Urinary bladder (tissue), 4 donors: ENCODE results near the gene DPYSL5. TPM values are rescaled to one million over a fixed set of nuclear protein-coding genes. Genes with fewer than 3 reads are reported as not detected.

Source experiments
- DNase-seq: peaks from one replicate; pipeline ENCODE4 v3.0.0-alpha.2; 2015; ENCODE audit errors: extremely low spot score
- H3K27ac ChIP-seq: one replicate; pipeline ENCODE4 v1.5.1; 2013; ENCODE audit warnings: low read depth, mild to moderate bottlenecking, moderate library complexity
- H3K36me3 ChIP-seq: one replicate; pipeline ENCODE4 v1.6.1; 2013; ENCODE audit warnings: mild to moderate bottlenecking, moderate library complexity; ENCODE audit not compliant: insufficient read depth
- H3K4me1 ChIP-seq: one replicate; pipeline ENCODE4 v1.6.1; 2013; ENCODE audit warnings: mild to moderate bottlenecking, moderate library complexity; ENCODE audit not compliant: insufficient read depth
- H3K4me3 ChIP-seq: one replicate; pipeline ENCODE4 v1.5.1; 2013; ENCODE audit warnings: low read depth, low read length
- WGBS: extraction: QIAGEN DNeasy Blood & Tissue Kit; methylation state at CpG from one replicate; pipeline ENCODE4 v1.1.7; 2013; 5-methylcytosine and 5-hydroxymethylcytosine counted together
- polyA plus RNA-seq: library from polyadenylated mRNA; stranded (reverse); fragments of 200-250 nt; gene quantifications from one replicate; pipeline ENCODE4 v1.2.3, GENCODE V29; 2013
- total RNA-seq: library from RNA; depleted of rRNA; stranded (reverse); fragments of >200 nt; gene quantifications from one replicate; pipeline ENCODE4 v1.2.3, GENCODE V29; 2014
- donor health status: healthy with polysubstance abuse.
- donor health status: healthy.

Gene DPYSL5
- total and polyA plus RNA-seq, 2 donors, result 0.43 to 1.2 TPM

GRCh38 chr2:26818972-26819371, 29.0 kb upstream of the DPYSL5 start:
- no peak for DNase-seq
- no peak overlapping the region for H3K4me3 ChIP-seq
- no peaks in the 10 kb centered on the region for H3K4me1 ChIP-seq
- 76% methylated on average over 6 of the region's 6 CpGs for WGBS
- H3K36me3 ChIP-seq, result no peaks in the 10 kb centered on the region
- H3K27ac ChIP-seq, result no peak overlapping the region

DNA sequence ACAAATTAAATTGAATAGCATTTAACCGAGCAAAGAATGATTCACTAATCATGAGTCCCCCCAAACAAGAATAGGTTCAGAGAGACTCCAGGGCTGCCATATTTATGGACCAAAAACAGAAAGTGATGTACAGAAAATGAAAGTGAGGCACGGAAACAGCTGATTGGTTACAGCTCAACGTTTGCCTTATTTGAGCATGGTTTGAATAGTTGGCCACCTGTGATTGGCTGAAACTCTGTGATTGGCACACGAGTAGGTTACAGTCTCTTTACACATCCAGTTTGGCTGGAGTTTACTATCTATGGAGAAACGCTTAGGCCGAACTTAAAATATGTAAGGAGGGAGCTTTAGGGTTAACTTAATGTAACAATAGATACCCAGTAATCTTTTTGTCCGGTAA, 27.0 kb upstream of the DPYSL5 start:
- no peak overlapping the region for H3K27ac ChIP-seq
- H3K36me3 ChIP-seq, result no peaks in the 10 kb centered on the region
- no peak for DNase-seq
- H3K4me1 ChIP-seq, result no peaks in the 10 kb centered on the region
- WGBS, result 83% methylated on average over 7 of the region's 7 CpGs
- no peak overlapping the region for H3K4me3 ChIP-seq

- WGBS, result 69% methylated on average over 6 of the region's 6 CpGs
- Histone ChIP-seq H3K36me3 (no peaks in the 10 kb centered on the region), H3K27ac (no peak overlapping the region), H3K4me1 (no peaks in the 10 kb centered on the region), H3K4me3 (no peak overlapping the region)
- DNase-seq, result no peak
Measured at GRCh38 chr2:26822877-26823276, 25.1 kb upstream of the DPYSL5 start.

- Histone ChIP-seq H3K36me3 (no peaks in the 10 kb centered on the region), H3K27ac (no peak overlapping the region), H3K4me1 (no peaks in the 10 kb centered on the region), H3K4me3 (no peak overlapping the region)
- DNase-seq, result no peak
- WGBS, result 51% methylated on average over 6 of the region's 6 CpGs
Measured at GRCh38 chr2:26838121-26838906, 9.6 kb upstream of the DPYSL5 start.

- 77% methylated on average over 4 of the region's 4 CpGs for WGBS
- Histone ChIP-seq H3K36me3 (no peaks in the 10 kb centered on the region), H3K4me1 (no peaks in the 10 kb centered on the region), H3K27ac (no peak overlapping the region), H3K4me3 (no peak overlapping the region)
- DNase-seq, result no peak
Measured at GRCh38 chr2:26840937-26841610, 6.9 kb upstream of the DPYSL5 start.

- Histone ChIP-seq H3K4me3 (no peak overlapping the region), H3K4me1 (no peaks in the 10 kb centered on the region), H3K27ac (no peak overlapping the region), H3K36me3 (no peaks in the 10 kb centered on the region)
- WGBS, result 40% methylated on average over 4 of the region's 4 CpGs
- DNase-seq, result no peak
Measured at GRCh38 chr2:26843041-26843440, 4.9 kb upstream of the DPYSL5 start.

- WGBS, result 46% methylated on average over 8 of the region's 8 CpGs
- peaks cover 2% of the 10 kb centered on the region for H3K4me1 ChIP-seq
Measured at GRCh38 chr2:26845021-26845420, 2.9 kb upstream of the DPYSL5 start.

GRCh38 chr2:26846334-26847306, 1.3 kb upstream of the DPYSL5 start:
- Histone ChIP-seq H3K4me1 (peaks cover 2% of the 10 kb centered on the region), H3K27ac (no peak overlapping the region), H3K36me3 (no peaks in the 10 kb centered on the region), H3K4me3 (no peak overlapping the region)
- DNase-seq, result no peak
- 5% methylated on average over 39 of the region's 39 CpGs for WGBS

More at GRCh38 chr2:26845021-26845420, 2.9 kb upstream of the DPYSL5 start:
- Histone ChIP-seq H3K4me3 (no peak overlapping the region), H3K36me3 (no peaks in the 10 kb centered on the region), H3K27ac (no peak overlapping the region)
- DNase-seq, result no peak

DNA sequence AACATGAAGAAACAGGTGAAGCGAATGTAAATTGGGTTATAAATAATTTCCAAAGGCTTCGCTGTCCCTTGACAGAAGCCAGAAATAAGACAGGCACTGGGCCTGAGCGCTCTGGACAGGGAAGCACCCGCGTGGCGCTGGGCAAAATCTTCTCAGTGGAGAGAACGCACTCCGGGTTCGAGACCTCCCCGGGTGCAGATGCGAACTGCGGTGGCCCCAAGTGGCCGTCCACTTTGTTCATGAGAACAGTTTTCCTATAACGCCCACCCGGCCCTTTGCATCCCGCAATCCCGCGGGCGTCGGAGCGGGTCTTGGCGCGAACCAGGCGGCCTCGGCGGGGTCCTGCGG, 651 bp upstream of the DPYSL5 start:
- Histone ChIP-seq H3K4me1 (peaks cover 2% of the 10 kb centered on the region), H3K36me3 (no peaks in the 10 kb centered on the region), H3K27ac (no peak overlapping the region), H3K4me3 (no peak overlapping the region)
- WGBS, result 3% methylated on average over 27 of the region's 27 CpGs
- no peak for DNase-seq

- Histone ChIP-seq H3K36me3 (no peaks in the 10 kb centered on the region), H3K27ac (no peak overlapping the region), H3K4me1 (peaks cover 2% of the 10 kb centered on the region), H3K4me3 (peak overlapping the region; percentile 32)
- 1% methylated on average over 75 of the region's 75 CpGs for WGBS
- DNase-seq, result no peak
Measured at GRCh38 chr2:26848336-26849055, 564 bp downstream of the DPYSL5 start.

- Histone ChIP-seq H3K36me3 (no peaks in the 10 kb centered on the region), H3K4me3 (no peak overlapping the region), H3K4me1 (peaks cover 2% of the 10 kb centered on the region), H3K27ac (no peak overlapping the region)
- no peak for DNase-seq
- 1% methylated on average over 75 of the region's 75 CpGs for WGBS
Measured at GRCh38 chr2:26849056-26849999, 1.4 kb downstream of the DPYSL5 start.

DNA sequence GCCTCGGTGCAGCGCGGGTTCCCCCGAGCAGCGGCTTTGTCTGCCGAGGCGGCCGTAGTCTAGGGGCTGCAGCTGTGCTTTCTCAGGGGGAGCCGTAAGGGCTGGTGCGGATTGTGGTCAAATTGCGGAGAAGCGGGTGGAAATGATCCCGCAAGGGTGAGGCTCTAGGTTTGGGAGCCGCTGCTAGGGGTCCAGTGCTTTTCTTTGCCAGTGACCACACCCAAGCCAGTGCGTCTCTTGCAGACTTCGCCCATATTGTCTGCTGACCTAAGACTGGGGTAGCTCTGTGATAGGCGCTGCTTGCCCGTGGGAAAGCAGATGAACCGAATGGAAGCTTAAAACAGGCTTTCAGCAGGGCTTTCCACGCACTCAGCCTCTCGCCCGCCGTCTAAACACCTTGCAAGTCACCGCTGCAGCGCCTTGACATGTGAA, 2.1 kb downstream of the DPYSL5 start:
- Histone ChIP-seq H3K4me3 (no peak overlapping the region), H3K27ac (no peak overlapping the region), H3K4me1 (peaks cover 2% of the 10 kb centered on the region), H3K36me3 (no peaks in the 10 kb centered on the region)
- 18% methylated on average over 25 of the region's 25 CpGs for WGBS
- DNase-seq, result no peak
